Activated B cell treated with CpG ODN at 0.5 μM for 24 hours (primary cell): ENCODE data around the gene OGA. TPM values are rescaled to one million over a fixed set of nuclear protein-coding genes. Genes with fewer than 3 reads are reported as not detected.

Experiments
- ATAC-seq: fragments of 200-7000 bp; cut with Tn5 transposase; one replicate; pipeline ENCODE4 v1.10.0; 2021; ENCODE audit warnings: low read depth, mild to moderate bottlenecking, moderate library complexity
- CTCF ChIA-PET: fragments of 350-600 bp; sonication (Branson Sonifier 250); formaldehyde crosslinking; loops from one replicate; lab custom pipeline; 2021; ENCODE audit warnings: antibody characterized with exemption; lab: Charles Lee
- POLR2A ChIA-PET: fragments of 350-600 bp; sonication (Branson Sonifier 250); formaldehyde crosslinking; loops from one replicate; lab custom pipeline; 2021; ENCODE audit warnings: antibody characterized with exemption; lab: Charles Lee
- DNase-seq: peaks from one replicate; pipeline ENCODE4 v3.0.0; 2022
- H3K27ac Mint-ChIP-seq: one replicate; pipeline ENCODE4 v1.8.0; 2020; ENCODE audit warnings: mixed read lengths
- H3K27me3 Mint-ChIP-seq: one replicate; pipeline ENCODE4 v1.8.0; 2021; ENCODE audit warnings: mixed read lengths
- H3K36me3 Mint-ChIP-seq: one replicate; pipeline ENCODE4 v1.8.0; 2021; ENCODE audit warnings: low read depth, mixed read lengths
- H3K4me1 Mint-ChIP-seq: one replicate; pipeline ENCODE4 v1.8.0; 2021; ENCODE audit warnings: mixed read lengths
- H3K4me3 Mint-ChIP-seq: one replicate; pipeline ENCODE4 v1.8.0; 2020; ENCODE audit warnings: mild to moderate bottlenecking, mixed read lengths
- H3K9me3 Mint-ChIP-seq: one replicate; pipeline ENCODE4 v1.8.0; 2020; ENCODE audit warnings: mixed read lengths
- intact Hi-C: fragments of 100-400 bp; cut with micrococcal nuclease; formaldehyde crosslinking; loops from one replicate; pipeline ENCODE4 v1.15.1; 2024
- total RNA-seq: library from RNA; stranded (reverse); gene quantifications from 2 replicates; pipeline ENCODE4 v1.2.3, GENCODE V29; 2022
- TF ChIP-seq, protein P1 (sequence below): fragments of 200-600 bp; IDR thresholded peaks from one replicate; pipeline ENCODE4 v1.8.0; 2022; ENCODE audit warnings: antibody characterized with exemption, mild to moderate bottlenecking

Gene OGA
- total RNA-seq, 1 donor from 2014 or later, result 271 TPM

DNA sequence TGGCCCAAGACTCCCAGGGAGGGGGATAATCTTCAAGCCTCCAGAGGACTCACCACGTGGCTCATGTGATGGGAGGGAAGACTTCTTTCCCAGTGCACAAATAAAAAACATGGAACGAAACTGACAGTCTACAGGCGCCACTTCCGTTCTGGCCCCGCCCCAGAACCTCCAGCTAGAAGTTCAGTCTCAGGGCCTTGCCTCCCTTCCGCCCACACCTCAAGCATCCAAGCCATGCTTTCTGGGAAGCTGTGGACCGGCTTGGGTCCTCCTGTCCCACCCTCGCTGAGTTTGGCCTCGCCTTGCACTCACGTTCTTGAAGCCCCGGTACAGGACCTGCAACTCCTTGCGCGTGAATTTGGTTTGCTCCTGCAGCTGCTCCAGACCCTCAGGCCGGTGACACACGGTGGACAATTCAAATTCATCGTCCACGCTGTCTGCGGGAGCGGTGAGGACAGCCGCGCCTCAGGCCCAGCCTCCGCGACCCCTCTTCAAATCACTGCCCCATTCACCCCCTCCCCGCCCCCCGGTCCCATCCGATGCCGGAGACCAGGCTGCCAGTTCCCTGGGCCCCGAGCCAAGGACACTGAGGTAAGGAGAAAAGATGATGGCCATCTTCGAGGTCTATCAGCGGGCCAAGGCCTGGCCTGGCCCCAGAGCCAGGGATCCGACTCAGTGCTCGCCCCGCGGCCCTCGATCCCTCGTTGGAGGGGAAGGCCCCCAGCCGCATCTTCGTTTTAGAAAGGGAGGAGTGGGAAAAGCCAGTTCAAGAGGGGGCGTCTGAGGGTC lies 10.7 kb upstream of the OGA start:
- ChIA-PET POLR2A (interaction anchor here (0.6 to 6.2 kb wide), 10 partner anchors 11 to 822 kb away, joined by 3 to 96 read pairs (median 3); partner anchors contain the start of genes CUEDC2, NPM3 and OGA), CTCF (no interaction called here)
- Mint-ChIP-seq H3K27me3 (no peaks in the 10 kb centered on the region), H3K4me3 (peak overlapping the region; percentile 32), H3K27ac (no peak overlapping the region), H3K36me3 (peaks cover 2% of the 10 kb centered on the region), H3K9me3 (no peaks in the 10 kb centered on the region), H3K4me1 (peaks cover 33% of the 10 kb centered on the region)
- DNase-seq (no peak), ATAC-seq (no peak)
- TF ChIP-seq, protein P1, sequence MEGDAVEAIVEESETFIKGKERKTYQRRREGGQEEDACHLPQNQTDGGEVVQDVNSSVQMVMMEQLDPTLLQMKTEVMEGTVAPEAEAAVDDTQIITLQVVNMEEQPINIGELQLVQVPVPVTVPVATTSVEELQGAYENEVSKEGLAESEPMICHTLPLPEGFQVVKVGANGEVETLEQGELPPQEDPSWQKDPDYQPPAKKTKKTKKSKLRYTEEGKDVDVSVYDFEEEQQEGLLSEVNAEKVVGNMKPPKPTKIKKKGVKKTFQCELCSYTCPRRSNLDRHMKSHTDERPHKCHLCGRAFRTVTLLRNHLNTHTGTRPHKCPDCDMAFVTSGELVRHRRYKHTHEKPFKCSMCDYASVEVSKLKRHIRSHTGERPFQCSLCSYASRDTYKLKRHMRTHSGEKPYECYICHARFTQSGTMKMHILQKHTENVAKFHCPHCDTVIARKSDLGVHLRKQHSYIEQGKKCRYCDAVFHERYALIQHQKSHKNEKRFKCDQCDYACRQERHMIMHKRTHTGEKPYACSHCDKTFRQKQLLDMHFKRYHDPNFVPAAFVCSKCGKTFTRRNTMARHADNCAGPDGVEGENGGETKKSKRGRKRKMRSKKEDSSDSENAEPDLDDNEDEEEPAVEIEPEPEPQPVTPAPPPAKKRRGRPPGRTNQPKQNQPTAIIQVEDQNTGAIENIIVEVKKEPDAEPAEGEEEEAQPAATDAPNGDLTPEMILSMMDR, result no peak
- intact Hi-C loops, result no loop called here

DNA sequence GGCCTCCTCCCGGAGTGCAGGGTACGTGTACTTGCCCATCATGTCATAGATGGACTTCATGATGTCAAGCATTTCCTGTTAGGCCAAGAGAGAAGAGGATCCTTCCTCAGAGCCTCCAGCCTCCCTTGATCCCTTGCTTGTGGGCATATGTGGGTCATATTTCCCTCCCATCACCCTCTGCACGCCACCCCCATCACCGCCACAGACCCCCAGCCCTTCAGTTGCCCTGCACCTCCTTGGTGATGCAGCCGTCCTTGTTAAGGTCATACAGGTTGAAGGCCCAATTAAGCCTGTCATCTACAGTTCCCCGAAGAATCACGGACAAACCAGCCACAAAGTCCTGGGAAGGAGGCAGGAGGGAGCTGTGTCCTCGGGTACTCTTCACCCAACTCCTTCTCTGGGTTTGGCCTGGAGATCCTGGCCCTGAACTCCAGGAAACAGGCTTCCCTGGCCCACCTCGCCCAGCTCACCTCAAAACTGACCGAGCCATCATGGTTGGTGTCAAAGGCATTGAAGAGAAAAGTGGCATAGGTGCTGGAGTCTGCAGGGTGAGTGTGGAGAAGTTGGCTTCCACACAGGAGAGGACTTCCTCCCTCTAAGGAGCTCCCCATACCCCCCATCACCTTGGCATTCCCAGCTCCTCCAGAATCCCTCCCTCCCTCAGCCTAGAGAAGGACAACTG lies 9.8 kb upstream of the OGA start:
- H3K4me1 Mint-ChIP-seq, result peaks cover 31% of the 10 kb centered on the region
- H3K27me3 Mint-ChIP-seq, result no peaks in the 10 kb centered on the region
- POLR2A ChIA-PET, result interaction anchor here (1.0 to 6.2 kb wide), 4 partner anchors 10 to 21 kb away, joined by 3 to 96 read pairs (median 4); partner anchors contain the start of gene OGA
- H3K9me3 Mint-ChIP-seq, result no peaks in the 10 kb centered on the region
- peaks cover 2% of the 10 kb centered on the region for H3K36me3 Mint-ChIP-seq
- ATAC-seq, result no peak
- CTCF ChIA-PET, result interaction anchor here (0.8 to 1.7 kb wide), 2 partner anchors 12 to 245 kb away, joined by 3 to 6 read pairs; no protein-coding TSS in a partner anchor
- intact Hi-C loops, result no loop called here
- H3K27ac Mint-ChIP-seq, result no peak overlapping the region
- DNase-seq, result no peak
- H3K4me3 Mint-ChIP-seq, result no peak overlapping the region
- TF ChIP-seq, protein P1, result no peak

DNA sequence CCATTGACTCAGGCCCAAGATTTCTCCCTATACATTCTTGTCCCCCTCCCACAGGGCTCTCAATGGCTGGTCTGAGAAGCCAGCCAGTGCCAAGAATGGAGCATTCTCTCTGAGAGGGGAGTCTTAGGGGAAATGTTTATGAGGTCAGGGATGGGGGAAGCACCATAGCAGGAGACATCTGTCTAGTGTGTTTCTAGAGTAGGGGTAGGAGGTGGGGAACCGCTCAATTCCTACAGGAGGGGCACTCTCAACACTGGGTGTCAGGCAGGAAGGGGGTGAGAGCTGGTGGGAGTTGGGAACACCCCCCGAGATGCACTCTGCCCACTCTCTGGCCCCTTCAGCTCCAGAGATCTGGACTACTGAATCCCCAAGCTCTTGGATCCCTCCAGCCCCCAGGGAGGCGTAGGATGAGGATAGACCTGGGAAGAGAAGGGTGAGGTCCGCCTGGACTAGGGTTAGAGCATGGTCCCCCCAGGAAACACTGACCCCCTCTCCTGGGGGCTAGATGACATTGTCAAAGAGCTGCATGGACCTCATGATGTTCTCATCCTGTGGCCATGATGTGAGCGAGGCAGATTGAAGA lies 8.7 kb upstream of the OGA start:
- intact Hi-C loops, result no loop called here
- DNase-seq, result no peak
- TF ChIP-seq, protein P1, result no peak
- ChIA-PET CTCF (interaction anchor here (0.8 to 1.7 kb wide), 2 partner anchors 13 to 246 kb away, joined by 3 to 6 read pairs; no protein-coding TSS in a partner anchor), POLR2A (interaction anchor here (1.4 to 6.2 kb wide), 2 partner anchors 9 to 20 kb away, joined by 3 to 96 read pairs; partner anchors contain the start of gene OGA)
- ATAC-seq, result no peak
- peaks cover 26% of the 10 kb centered on the region for H3K4me1 Mint-ChIP-seq
- peaks cover 2% of the 10 kb centered on the region for H3K36me3 Mint-ChIP-seq
- no peak overlapping the region for H3K4me3 Mint-ChIP-seq
- no peak overlapping the region for H3K27ac Mint-ChIP-seq
- no peaks in the 10 kb centered on the region for H3K27me3 Mint-ChIP-seq
- H3K9me3 Mint-ChIP-seq, result no peaks in the 10 kb centered on the region

DNA sequence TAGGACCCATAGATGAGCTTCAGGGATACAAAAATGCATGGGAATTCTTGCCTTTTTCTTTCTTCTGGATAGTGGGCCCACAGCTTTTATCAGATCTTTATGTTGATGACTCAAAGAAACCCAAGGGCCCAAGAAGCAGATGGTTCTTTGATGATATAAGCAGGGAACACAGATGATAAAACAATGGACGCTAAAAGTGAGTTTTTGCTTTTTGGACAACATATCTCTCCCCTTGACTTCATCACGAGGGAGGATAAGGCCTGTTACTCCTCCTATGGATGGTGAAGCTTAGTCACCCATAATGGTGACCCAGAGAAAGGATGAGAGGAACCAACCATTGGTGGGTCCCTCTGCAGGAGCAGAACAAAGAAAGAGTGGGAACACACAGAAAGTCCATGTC lies 6.5 kb upstream of the OGA start:
- H3K27ac Mint-ChIP-seq, result no peak overlapping the region
- H3K9me3 Mint-ChIP-seq, result no peaks in the 10 kb centered on the region
- H3K36me3 Mint-ChIP-seq, result peaks cover 2% of the 10 kb centered on the region
- peaks cover 3% of the 10 kb centered on the region for H3K4me1 Mint-ChIP-seq
- POLR2A ChIA-PET, result no interaction called here
- intact Hi-C loops, result no loop called here
- H3K27me3 Mint-ChIP-seq, result no peaks in the 10 kb centered on the region
- CTCF ChIA-PET, result no interaction called here
- DNase-seq (no peak), ATAC-seq (no peak)
- H3K4me3 Mint-ChIP-seq, result no peak overlapping the region
- TF ChIP-seq, protein P1, result no peak
